ENCODE results near the gene PTPRD. TPM values are rescaled to one million over a fixed set of nuclear protein-coding genes. Genes with fewer than 3 reads are reported as not detected.

Gene PTPRD
- total RNA-seq, 1 donor from 2014 or later, result 7.8 TPM

DNA sequence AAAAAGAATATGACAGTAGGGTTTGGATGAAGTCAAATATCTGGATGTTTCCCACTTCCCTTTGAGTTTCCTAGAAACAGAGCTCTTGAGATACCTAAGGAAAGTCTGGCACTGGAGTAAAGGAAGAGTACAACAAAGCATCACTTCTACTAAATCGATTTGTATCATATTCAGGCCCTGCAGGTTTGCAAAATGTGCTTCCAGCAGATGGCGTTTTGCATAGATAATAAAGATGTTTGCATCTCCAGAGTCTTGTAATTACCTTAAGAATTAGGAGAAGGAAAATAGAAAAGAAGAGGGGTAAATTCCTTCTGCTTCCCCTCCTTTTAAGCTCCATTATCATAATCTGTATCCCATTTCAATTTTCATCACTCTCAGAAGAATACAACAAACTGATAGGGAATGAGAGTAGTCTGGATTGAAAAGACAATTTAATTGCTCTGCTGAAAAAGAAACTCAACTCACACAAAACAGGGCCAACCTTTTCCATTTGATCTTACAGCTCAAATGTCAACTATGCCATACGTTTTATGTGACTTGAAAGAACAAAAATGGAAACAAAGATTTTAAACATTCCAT is 380.4 kb downstream of the PTPRD start:
- DNase-seq (no peak), ATAC-seq (ENCODE audit: poor library complexity) (no peak)
- intact Hi-C loops (cut with DNase I), result loop anchor here (5.0 kb wide), 1 partner anchor 35 kb away; no protein-coding TSS in a partner anchor

- DNase-seq, result no peak
- ATAC-seq (ENCODE audit: poor library complexity), result no peak
- intact Hi-C loops (cut with DNase I), result loop anchor here (5.0 kb wide), 1 partner anchor 37 kb away; no protein-coding TSS in a partner anchor
Observed at GRCh38 chr9:10230512-10230911, 382.3 kb downstream of the PTPRD start.

- intact Hi-C loops (cut with DNase I), result no loop called here
- ATAC-seq (ENCODE audit: poor library complexity), result no peak
- no peak for DNase-seq
Observed at GRCh38 chr9:10228082-10228481, 384.7 kb downstream of the PTPRD start.

DNA sequence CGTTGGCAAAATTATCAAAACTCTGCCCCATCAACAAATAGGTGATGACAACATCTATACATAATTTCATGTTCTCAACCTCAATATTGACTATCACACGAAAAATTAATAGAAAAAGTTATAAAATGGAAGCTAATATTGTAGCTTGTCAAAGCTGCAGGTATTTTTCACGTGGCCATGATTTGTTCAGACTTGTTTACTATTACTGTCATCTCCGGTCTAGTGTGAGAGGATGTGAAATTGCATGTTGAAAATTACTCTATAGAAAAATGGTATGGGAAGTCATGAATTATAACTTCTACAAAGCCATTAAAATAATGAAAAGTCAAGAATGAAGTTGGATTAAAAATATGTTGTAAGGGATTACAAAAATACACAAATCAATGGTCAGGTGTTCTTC is 385.8 kb downstream of the PTPRD start:
- ATAC-seq (ENCODE audit: poor library complexity) (no peak), DNase-seq (no peak)
- intact Hi-C loops (cut with DNase I), result no loop called here

DNA sequence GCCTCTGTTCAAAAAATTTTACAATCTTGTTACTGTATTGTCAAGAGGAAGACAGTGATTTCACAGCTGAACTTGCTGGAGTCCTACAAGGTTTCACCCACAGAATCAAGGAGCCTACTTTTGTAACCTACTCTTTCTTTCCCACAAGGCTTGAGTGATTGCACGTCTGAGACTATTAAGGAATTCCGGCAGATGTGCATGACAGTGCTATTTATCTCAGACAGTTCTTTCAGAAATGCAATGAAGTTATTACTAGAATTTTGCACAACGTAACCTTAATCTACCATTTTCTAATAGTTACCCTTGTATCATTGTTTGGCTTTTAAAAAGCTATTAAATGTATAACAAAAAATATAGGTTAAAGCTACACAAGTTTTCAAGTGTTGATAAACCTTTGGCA is 400.1 kb downstream of the PTPRD start:
- ATAC-seq (ENCODE audit: poor library complexity) (no peak), DNase-seq (no peak)
- intact Hi-C loops (cut with DNase I), result no loop called here

DNA sequence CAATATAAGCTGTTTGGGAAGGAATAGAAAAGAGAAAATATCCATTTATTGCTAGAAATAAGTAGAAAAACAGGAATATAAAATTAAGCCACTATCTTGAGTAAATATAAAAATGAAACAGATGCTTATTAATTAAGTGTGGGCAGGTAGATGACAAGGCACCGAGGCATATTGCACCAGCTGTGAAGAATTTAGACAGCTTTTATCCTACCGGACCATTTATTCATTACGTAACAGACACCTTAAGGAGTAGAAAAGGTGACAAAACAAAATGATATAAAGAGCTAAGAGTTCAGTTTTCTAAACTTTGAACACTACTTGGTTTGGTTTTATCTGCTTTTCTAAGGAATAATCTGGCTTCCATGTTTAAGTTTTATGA is 404.1 kb downstream of the PTPRD start:
- DNase-seq, result no peak
- ATAC-seq (ENCODE audit: poor library complexity), result no peak
- intact Hi-C loops (cut with DNase I), result no loop called here

- no peak for ATAC-seq (ENCODE audit: poor library complexity)
- intact Hi-C loops (cut with DNase I), result no loop called here
- no peak for DNase-seq
Observed at GRCh38 chr9:10204276-10204675, 408.5 kb downstream of the PTPRD start.

GRCh38 chr9:10173561-10173960 is 439.2 kb downstream of the PTPRD start:
- intact Hi-C loops (cut with DNase I), result no loop called here
- DNase-seq (no peak), ATAC-seq (ENCODE audit: poor library complexity) (no peak)

GRCh38 chr9:10172476-10172875 is 440.3 kb downstream of the PTPRD start:
- ATAC-seq (ENCODE audit: poor library complexity) (no peak), DNase-seq (no peak)
- intact Hi-C loops (cut with DNase I), result no loop called here

GRCh38 chr9:10168241-10168640 is 444.6 kb downstream of the PTPRD start:
- intact Hi-C loops (cut with DNase I), result no loop called here
- DNase-seq (no peak), ATAC-seq (ENCODE audit: poor library complexity) (no peak)

GRCh38 chr9:10148796-10149195 is 464.0 kb downstream of the PTPRD start:
- no peak for DNase-seq
- intact Hi-C loops (cut with DNase I), result no loop called here
- no peak for ATAC-seq (ENCODE audit: poor library complexity)

DNA sequence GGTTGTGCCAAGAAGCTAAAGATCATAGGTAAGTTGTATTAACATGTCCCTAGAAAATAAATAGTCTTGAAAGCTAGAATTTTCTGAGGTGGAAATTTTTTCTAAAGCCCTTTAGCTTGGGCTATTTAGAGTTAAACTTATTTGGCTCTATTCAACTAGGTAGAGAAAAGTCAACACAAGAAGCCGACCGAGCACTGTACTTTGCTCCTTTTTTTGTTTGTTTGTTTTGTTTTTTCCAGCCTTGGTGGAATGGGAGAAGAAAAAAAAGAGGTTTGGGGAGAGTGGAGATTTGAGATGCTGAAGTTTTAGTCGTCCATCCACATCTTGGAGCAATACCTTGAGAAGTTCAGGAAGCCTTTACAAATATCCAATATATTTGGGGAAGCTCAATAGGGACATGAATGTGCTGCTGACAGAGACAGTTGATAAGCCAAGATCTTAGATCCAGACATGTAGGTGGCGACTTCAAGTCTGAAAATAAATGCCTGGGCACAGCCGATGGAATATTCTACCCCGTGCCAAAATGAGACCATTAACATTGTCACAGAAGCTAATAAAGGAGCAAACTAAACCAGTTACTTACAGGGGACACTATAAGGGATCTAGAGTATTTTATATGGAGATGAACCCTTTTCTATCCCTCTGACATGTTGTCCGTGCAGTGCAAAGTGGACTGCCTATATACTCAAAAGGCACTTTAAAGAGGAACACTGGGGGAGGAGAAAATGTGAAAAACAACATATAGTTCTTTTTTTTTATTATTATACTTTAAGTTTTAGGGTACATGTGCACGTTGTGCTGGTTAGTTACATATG is 466.1 kb downstream of the PTPRD start:
- ATAC-seq (ENCODE audit: poor library complexity) (peak; percentile 70), DNase-seq (no peak)
- intact Hi-C loops (cut with DNase I), result no loop called here

- DNase-seq (no peak), ATAC-seq (ENCODE audit: poor library complexity) (peak; percentile 94)
- intact Hi-C loops (cut with DNase I), result no loop called here
Observed at GRCh38 chr9:10144355-10144754, 468.4 kb downstream of the PTPRD start.

GRCh38 chr9:10135553-10135952 is 477.2 kb downstream of the PTPRD start:
- peak; percentile 64 for ATAC-seq (ENCODE audit: poor library complexity)
- intact Hi-C loops (cut with DNase I), result no loop called here
- no peak for DNase-seq

DNA sequence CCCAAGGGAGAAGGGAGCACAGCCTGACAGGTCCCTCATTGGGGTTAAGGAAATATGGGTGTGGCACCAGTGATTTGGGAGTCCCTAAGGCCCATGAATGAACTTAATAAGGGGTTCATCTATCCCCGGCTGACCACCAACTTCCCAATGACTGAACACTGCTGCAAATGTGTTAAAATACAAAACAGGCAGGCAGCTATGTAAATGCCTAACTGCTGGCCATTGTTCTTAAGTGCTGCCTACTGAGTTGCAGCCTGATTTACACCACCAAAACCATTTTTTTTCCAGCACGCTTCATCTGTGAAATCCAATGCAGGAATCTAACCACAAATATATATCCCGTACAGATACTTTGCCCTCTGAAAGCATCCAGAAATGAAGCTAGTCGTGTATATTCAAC is 478.5 kb downstream of the PTPRD start:
- DNase-seq (no peak), ATAC-seq (ENCODE audit: poor library complexity) (no peak)
- intact Hi-C loops (cut with DNase I), result no loop called here

- ATAC-seq (ENCODE audit: poor library complexity), result no peak
Observed at GRCh38 chr9:10130061-10130675, 482.6 kb downstream of the PTPRD start.

GRCh38 chr9:10127867-10128266 is 484.9 kb downstream of the PTPRD start:
- DNase-seq (no peak), ATAC-seq (ENCODE audit: poor library complexity) (no peak)
- intact Hi-C loops (cut with DNase I), result no loop called here

More at GRCh38 chr9:10130061-10130675, 482.6 kb downstream of the PTPRD start:
- no peak for DNase-seq
- intact Hi-C loops (cut with DNase I), result no loop called here

GRCh38 chr9:10112798-10113197 is 500.0 kb downstream of the PTPRD start:
- ATAC-seq (ENCODE audit: poor library complexity) (peak; percentile 86), DNase-seq (peak; percentile 29)
- intact Hi-C loops (cut with DNase I), result no loop called here

DNA sequence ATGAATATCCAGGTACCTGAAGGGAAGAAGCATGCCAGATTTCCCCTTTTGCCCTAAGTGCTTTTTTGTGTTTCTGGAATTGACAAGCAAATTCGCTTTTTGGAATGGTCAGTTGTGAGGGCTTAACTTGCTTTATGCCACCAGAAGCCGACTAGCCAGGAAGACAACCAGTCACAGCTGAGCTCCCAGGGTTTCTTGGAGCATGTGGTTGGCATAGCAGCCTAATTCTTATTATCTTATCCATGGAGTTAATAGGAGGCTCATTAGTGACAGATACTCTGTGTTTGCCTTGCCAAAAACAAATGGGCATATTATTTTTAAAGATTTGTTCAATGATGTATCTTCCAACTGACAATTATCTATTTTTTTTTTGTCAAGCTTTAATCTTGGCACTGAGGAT is 500.7 kb downstream of the PTPRD start:
- peak; percentile 60 for ATAC-seq (ENCODE audit: poor library complexity)
- intact Hi-C loops (cut with DNase I), result no loop called here
- DNase-seq, result no peak

- intact Hi-C loops (cut with DNase I), result no loop called here
- ATAC-seq (ENCODE audit: poor library complexity), result peak; percentile 87
Observed at GRCh38 chr9:10108815-10109214, 504.0 kb downstream of the PTPRD start.

More at GRCh38 chr9:10108815-10109214, 504.0 kb downstream of the PTPRD start:
- no peak for DNase-seq

All from Right ventricle myocardium superior (tissue), 1 donor.